GM12891 (cell line): Measurements from ENCODE around the gene SFTPA1.
"Not testable (repeated sequence)": the region's sequence is repeated elsewhere in the genome, so short reads cannot be mapped to it uniquely, and the experiment has no call there.

Experiments
- DNase-seq: peaks from one replicate; pipeline ENCODE4 v3.0.0; 2011; ENCODE audit warnings: low spot score; ENCODE audit not compliant: insufficient read length
- FAIRE-seq: peaks from 2 replicates; lab custom pipeline; 2011; peaks lifted over from hg19 to GRCh38; lab: Jason Lieb, UNC
- PAX5 ChIP-seq: IDR thresholded peaks from 2 replicates; pipeline ENCODE4 v1.6.1; 2011; ENCODE audit warnings: low read length, moderate library complexity, mild to moderate bottlenecking; ENCODE audit not compliant: insufficient read depth, severe bottlenecking
- POLR2A ChIP-seq: IDR thresholded peaks from 2 replicates; pipeline ENCODE4 v1.6.1; 2011; ENCODE audit warnings: low read depth, low read length, control low read depth
- POLR2AphosphoS5 ChIP-seq: IDR thresholded peaks from 2 replicates; pipeline ENCODE4 v1.6.1; 2011; ENCODE audit warnings: low read depth, low read length, control low read depth
- POU2F2 ChIP-seq: IDR thresholded peaks from 2 replicates; pipeline ENCODE4 v1.6.1; 2011; ENCODE audit warnings: low read depth, mild to moderate bottlenecking, control low read depth, low read length, moderate library complexity
- SPI1 ChIP-seq: IDR thresholded peaks from 2 replicates; pipeline ENCODE4 v1.6.1; 2011; ENCODE audit warnings: low read depth, low read length, control low read depth
- TAF1 ChIP-seq: IDR thresholded peaks from 2 replicates; pipeline ENCODE4 v1.6.1; 2011; ENCODE audit warnings: low read depth, low read length, control low read depth

The SFTPA1 gene

DNA sequence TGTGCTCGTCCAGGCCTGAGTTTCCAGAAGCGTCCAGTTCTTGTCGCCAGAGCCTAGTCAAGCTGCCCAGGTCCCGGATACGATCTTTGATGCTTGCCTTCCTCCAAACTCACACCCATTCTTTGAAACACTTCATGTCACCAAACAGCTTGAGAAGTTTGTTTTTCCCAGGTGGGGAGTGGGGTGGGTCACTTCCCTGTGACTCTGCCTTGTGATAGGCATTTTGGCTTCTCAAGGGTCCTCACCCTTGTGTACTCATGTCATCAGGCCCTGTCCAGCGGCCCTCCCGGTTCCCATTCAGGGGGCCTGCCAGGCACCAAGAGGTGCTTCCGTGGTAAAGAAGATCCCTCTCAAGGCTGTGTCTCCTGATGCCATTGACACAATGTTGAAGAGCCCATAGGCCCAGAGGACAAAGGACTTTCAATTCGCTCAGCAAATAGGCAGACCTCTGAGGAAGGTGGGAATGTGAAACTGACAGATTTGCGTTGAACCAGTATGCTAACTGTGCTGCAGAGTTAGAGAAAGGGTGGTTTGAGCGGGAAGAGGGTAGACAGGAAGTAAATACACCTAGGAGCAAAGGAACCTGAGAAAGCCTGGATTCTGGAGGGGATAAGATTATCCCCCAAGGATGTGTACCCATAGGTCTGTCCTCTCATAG, 24.7 kb upstream of the SFTPA1 start:
- DNase-seq (no peak), FAIRE-seq (no peak)
- TF ChIP-seq POU2F2 = no peak
- TF ChIP-seq TAF1 = no peak
- no peak for TF ChIP-seq SPI1

DNA sequence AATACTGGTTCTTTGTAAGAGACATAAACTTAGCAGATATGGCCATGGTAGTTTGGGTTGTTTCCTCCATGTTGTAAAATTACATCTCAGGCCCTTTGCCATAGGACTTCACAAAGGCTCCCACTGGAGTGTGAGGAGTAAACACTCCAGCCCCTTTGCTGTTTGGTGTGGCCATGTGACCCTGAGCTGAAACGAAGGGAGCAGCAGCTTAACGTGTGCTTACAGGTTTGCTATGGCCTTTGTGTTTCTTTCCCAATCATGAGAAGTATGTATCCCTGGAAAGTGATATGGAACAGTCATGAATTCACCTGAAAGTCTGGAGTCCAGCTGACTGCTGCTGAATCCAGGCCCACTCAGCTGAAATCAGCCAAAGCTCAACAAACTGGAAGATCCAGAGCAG, 23.8 kb upstream of the SFTPA1 start:
- FAIRE-seq = no peak

GRCh38 chr10:79588800-79589199, 21.9 kb upstream of the SFTPA1 start:
- FAIRE-seq = no peak
- TF ChIP-seq POU2F2 (no peak), POLR2A (no peak), POLR2AphosphoS5 (no peak), PAX5 (no peak), TAF1 (no peak), SPI1 (no peak)
- no peak for DNase-seq

More for the DNA sequence above, 23.8 kb upstream of the SFTPA1 start:
- TF ChIP-seq TAF1 (no peak), PAX5 (no peak), POLR2A (no peak), POU2F2 (no peak), SPI1 (no peak), POLR2AphosphoS5 (no peak)
- no peak for DNase-seq

GRCh38 chr10:79593377-79593776, 17.4 kb upstream of the SFTPA1 start:
- FAIRE-seq = no peak
- TF ChIP-seq PAX5 = no peak
- TF ChIP-seq TAF1 = no peak
- no peak for TF ChIP-seq POLR2A
- no peak for TF ChIP-seq POU2F2
- TF ChIP-seq SPI1 = no peak
- no peak for TF ChIP-seq POLR2AphosphoS5
- DNase-seq = no peak

DNA sequence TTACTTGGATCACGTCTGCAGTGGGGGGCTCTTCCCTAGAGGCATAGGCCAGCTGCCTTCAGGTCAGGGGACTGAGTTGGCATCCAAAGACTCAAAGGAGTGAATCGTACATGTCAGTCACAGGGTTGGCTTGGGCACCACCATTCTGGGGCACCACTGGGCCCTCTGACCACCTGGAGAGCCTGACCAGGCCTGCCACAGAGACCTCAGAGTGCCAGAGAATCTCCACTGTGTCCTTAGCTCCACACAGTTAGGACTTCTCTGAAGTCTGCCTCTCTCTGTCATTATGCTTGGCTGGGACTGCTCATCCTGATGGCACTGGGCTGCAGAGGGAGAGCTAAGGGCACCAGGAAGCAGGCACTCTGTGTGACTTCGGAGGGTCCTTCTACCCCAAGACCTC, 16.2 kb upstream of the SFTPA1 start:
- not testable (repeated sequence) for DNase-seq, FAIRE-seq

DNA sequence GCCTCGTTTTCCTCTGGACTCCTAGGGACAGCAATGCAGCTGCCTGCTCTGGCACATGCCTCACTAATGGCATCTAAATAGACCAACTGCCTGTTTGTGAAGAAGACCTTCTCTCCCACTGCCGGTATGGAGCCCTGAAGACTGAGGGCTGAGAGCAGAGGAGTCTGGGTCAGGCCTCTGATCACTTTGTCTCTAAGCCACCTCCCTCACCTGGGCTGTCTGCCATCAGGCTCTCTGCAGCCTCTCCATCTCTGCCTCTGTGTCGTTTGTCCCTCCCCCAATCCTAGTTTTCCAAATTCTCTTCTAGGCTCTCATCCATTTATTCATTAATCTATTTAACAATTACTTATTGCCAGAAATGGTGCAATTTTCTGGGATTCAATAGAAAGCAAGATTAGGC, 15.2 kb upstream of the SFTPA1 start:
- TF ChIP-seq POLR2AphosphoS5 = no peak
- no peak for TF ChIP-seq SPI1
- TF ChIP-seq POU2F2 = no peak
- no peak for TF ChIP-seq PAX5
- no peak for TF ChIP-seq TAF1
- no peak for TF ChIP-seq POLR2A
- no peak for DNase-seq
- FAIRE-seq = no peak

DNA sequence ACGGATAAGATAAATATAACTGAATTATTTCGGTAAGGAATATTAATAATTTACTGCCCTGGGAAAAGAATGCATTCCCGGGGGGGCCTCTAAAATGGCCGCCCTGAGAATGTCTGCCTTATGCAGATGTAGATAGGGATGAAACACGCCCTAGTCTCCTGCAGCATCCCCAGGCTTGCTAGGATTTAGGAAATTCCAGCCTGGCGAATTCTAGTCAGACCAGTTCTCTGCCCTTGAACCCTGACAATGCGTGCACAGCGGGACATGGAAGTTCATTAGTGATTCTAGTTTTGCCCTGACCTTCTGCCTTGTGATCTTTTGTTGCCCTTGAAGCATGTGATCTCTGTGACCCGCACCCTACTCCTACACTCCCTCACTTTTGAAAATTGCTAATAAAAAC, 11.1 kb upstream of the SFTPA1 start:
- FAIRE-seq = not testable (repeated sequence)

DNA sequence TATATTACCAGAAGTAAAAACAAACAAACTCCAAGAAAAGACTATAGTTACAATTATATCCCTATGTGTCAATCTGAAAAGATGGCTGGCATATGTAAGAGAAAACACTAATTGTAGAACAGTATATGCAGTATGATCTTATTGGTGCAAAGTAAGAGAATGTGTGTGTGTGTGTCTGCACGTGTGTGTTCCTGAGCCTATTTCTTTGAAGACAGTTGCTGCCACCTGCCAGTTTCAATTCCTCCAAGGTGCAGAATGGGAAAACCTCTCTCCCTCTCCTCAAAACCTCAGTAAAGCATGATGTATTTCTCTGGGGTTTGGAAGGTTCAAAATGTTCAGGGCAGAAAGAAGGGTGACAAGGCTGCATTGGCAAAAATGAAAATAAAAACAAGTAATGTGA, 8.8 kb upstream of the SFTPA1 start:
- FAIRE-seq (no peak), DNase-seq (no peak)
- TF ChIP-seq TAF1 (no peak), PAX5 (no peak), POU2F2 (no peak), SPI1 (no peak), POLR2A (no peak), POLR2AphosphoS5 (no peak)

More for the DNA sequence above, 11.1 kb upstream of the SFTPA1 start:
- DNase-seq = not testable (repeated sequence)

GRCh38 chr10:79602953-79603352, 7.8 kb upstream of the SFTPA1 start:
- no peak for FAIRE-seq
- TF ChIP-seq POLR2AphosphoS5 = no peak
- no peak for TF ChIP-seq SPI1
- no peak for TF ChIP-seq POU2F2
- no peak for TF ChIP-seq TAF1
- TF ChIP-seq POLR2A = no peak
- no peak for TF ChIP-seq PAX5
- DNase-seq = no peak

DNA sequence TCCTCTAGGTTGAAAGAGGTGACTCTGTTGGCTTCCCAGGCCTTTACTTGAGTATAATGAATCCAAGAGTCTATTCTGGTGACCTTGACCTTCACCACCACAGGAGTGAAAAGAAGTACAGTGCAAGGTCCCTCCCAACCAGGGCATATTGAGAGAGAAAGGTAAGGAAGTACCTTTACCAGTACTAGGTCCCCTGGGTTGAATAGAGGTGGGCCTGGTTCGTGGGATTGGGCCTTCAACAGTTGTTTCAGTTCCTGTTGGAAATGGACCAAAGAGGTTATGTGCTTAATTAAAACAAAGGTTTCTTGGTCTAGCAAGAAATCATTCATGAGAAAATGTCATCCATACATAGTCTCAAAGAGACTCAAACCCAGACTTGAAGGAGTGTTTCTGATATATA, 6.4 kb upstream of the SFTPA1 start:
- TF ChIP-seq SPI1 = peak; percentile 12; the same call in 1 of the 2 replicates
- no peak for TF ChIP-seq POLR2AphosphoS5
- no peak for TF ChIP-seq TAF1
- DNase-seq = no peak
- FAIRE-seq = no peak

DNA sequence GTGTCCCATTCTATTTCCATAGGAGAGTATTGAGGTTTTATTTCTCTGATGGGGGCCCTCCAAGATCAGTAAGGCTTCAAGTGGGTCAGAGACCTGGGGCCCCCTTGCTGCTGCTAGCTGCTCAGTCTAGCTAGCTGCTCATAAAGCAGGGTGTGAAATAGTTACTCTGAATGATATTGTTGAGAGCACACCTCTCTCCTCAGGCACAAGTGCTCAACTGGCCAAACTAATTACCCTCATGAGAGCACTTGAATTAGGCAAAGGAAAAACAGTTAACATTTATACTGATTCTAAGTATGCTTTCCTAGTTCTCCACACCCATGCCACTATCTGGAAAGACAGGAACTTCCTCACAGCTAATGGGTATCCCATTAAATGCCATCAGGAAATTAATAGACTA, 5.4 kb upstream of the SFTPA1 start:
- TF ChIP-seq POLR2A = no peak
- DNase-seq = no peak

More for the DNA sequence above, 5.4 kb upstream of the SFTPA1 start:
- FAIRE-seq = no peak
